ENCODE data around the gene PALD1.

- TF ChIP-seq EP300 (IDR thresholded peaks at IDR 0.05; ENCODE audit: low read length) (no peak), LEF1 (IDR thresholded peaks at IDR 0.05) (no peak), PHF20 (IDR thresholded peaks at IDR 0.05; ENCODE audit: partially characterized antibody) (no peak), EZH2 (IDR thresholded peaks at IDR 0.05; ENCODE audit: borderline replicate concordance, low read depth, low read length) (no peak), ZSCAN29 (IDR thresholded peaks at IDR 0.05) (no peak), ZBTB7A (IDR thresholded peaks at IDR 0.05; ENCODE audit: borderline replicate concordance, control insufficient read depth, low read depth, low read length) (no peak), MYC (IDR thresholded peaks at IDR 0.05; ENCODE audit: low read depth, low read length) (no peak), MYC (CRISPR knock-in tag; IDR thresholded peaks at IDR 0.05; ENCODE audit: borderline replicate concordance, low read depth) (no peak), CHD7 (IDR thresholded peaks at IDR 0.05; ENCODE audit: low read depth, low read length) (no peak), ZBTB43 (CRISPR knock-in tag; IDR thresholded peaks at IDR 0.05) (no peak), JUND (IDR thresholded peaks at IDR 0.05; ENCODE audit: borderline replicate concordance, low read depth, low read length) (no peak), JUND (tag; IDR thresholded peaks at IDR 0.05; ENCODE audit: borderline replicate concordance, low read depth, low read length) (no peak), RBM15 (IDR thresholded peaks at IDR 0.05; ENCODE audit: insufficient read depth, low read length) (no peak)
- TF ChIP-seq, protein P1, sequence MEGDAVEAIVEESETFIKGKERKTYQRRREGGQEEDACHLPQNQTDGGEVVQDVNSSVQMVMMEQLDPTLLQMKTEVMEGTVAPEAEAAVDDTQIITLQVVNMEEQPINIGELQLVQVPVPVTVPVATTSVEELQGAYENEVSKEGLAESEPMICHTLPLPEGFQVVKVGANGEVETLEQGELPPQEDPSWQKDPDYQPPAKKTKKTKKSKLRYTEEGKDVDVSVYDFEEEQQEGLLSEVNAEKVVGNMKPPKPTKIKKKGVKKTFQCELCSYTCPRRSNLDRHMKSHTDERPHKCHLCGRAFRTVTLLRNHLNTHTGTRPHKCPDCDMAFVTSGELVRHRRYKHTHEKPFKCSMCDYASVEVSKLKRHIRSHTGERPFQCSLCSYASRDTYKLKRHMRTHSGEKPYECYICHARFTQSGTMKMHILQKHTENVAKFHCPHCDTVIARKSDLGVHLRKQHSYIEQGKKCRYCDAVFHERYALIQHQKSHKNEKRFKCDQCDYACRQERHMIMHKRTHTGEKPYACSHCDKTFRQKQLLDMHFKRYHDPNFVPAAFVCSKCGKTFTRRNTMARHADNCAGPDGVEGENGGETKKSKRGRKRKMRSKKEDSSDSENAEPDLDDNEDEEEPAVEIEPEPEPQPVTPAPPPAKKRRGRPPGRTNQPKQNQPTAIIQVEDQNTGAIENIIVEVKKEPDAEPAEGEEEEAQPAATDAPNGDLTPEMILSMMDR (IDR thresholded peaks at IDR 0.05 in 2 of 3, conservative IDR thresholded peaks at IDR 0.05 in 1 of 3; ENCODE audit: insufficient read depth in 2 of 3, low read depth in 1 of 3, low read length in 3 of 3) = no peak
- TF ChIP-seq, protein P2, sequence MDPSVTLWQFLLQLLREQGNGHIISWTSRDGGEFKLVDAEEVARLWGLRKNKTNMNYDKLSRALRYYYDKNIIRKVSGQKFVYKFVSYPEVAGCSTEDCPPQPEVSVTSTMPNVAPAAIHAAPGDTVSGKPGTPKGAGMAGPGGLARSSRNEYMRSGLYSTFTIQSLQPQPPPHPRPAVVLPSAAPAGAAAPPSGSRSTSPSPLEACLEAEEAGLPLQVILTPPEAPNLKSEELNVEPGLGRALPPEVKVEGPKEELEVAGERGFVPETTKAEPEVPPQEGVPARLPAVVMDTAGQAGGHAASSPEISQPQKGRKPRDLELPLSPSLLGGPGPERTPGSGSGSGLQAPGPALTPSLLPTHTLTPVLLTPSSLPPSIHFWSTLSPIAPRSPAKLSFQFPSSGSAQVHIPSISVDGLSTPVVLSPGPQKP (CRISPR knock-in tag; IDR thresholded peaks at IDR 0.05) = no peak
- TF ChIP-seq, protein P3, sequence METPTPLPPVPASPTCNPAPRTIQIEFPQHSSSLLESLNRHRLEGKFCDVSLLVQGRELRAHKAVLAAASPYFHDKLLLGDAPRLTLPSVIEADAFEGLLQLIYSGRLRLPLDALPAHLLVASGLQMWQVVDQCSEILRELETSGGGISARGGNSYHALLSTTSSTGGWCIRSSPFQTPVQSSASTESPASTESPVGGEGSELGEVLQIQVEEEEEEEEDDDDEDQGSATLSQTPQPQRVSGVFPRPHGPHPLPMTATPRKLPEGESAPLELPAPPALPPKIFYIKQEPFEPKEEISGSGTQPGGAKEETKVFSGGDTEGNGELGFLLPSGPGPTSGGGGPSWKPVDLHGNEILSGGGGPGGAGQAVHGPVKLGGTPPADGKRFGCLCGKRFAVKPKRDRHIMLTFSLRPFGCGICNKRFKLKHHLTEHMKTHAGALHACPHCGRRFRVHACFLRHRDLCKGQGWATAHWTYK (CRISPR knock-in tag; IDR thresholded peaks at IDR 0.05) = no peak
Observed at GRCh38 chr10:70559861-70560260, 81.3 kb downstream of the PALD1 start.
